ENCODE results near the gene ELL2.

ELL2 gene

DNA sequence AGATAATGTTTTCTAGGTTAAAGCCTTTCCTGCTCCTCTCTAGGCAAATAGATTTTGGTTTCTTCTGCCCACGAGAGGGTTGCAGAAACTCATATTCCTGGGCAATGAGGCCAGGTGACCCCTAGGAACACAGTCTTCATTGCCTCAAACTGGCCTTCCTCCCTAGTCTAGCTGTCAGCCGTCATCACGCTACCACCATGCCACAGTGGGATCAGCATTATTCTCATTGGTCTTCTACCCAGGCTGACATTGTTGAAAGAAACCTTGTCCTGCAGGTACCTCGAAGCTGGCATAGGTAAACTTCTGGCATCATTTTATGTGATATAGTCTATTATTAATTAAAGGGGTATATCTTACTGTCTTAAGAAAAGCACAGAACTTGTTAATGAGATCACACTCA, 51.1 kb downstream of the ELL2 start (continued):
- TF ChIP-seq CSDC2 (CRISPR knock-in tag; IDR thresholded peaks at IDR 0.05) (no peak), ZC3H10 (CRISPR knock-in tag; IDR thresholded peaks at IDR 0.05) (no peak)

- no peak for ATAC-seq
Measured at GRCh38 chr5:95909738-95910137, 51.9 kb downstream of the ELL2 start.

DNA sequence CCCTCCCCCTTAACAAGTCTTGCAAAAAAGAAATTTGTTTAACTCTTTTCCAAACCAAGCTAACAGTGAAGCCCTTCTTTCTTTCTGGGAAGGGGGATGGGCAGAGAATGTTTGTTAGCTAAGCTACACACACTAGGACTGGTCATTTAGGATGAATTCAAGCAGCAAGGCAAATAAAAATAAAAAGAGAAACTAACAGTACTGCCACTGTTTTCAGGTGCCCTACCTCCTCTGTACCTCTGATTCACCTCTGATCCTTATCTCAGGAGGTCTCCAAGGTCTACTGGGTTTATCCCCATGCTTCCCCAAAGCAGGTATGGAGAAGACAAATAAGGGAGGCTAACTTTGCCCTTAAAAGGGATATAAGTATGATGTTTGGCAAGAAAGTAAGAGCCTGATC, 52.9 kb downstream of the ELL2 start:
- no peak for ATAC-seq
- TF ChIP-seq OSR1 (CRISPR knock-in tag; IDR thresholded peaks at IDR 0.05) (no peak), CSDC2 (CRISPR knock-in tag; IDR thresholded peaks at IDR 0.05) (no peak), GLIS3 (CRISPR knock-in tag; IDR thresholded peaks at IDR 0.05) (no peak), RARB (CRISPR knock-in tag; IDR thresholded peaks at IDR 0.05) (no peak), CSRNP3 (CRISPR knock-in tag; IDR thresholded peaks at IDR 0.05) (no peak), ZC3H10 (CRISPR knock-in tag; IDR thresholded peaks at IDR 0.05) (no peak), ZNF565 (CRISPR knock-in tag; conservative IDR thresholded peaks at IDR 0.05; ENCODE audit: low read depth) (no peak), TOX (CRISPR knock-in tag; IDR thresholded peaks at IDR 0.05; ENCODE audit: borderline replicate concordance) (no peak)

More at GRCh38 chr5:95909738-95910137, 51.9 kb downstream of the ELL2 start:
- TF ChIP-seq ZFP3 (CRISPR knock-in tag; IDR thresholded peaks at IDR 0.05) (no peak), ARNTL (CRISPR knock-in tag; IDR thresholded peaks at IDR 0.05; ENCODE audit: borderline replicate concordance, low read depth) (no peak), TOX (CRISPR knock-in tag; IDR thresholded peaks at IDR 0.05; ENCODE audit: borderline replicate concordance) (no peak), ZC3H10 (CRISPR knock-in tag; IDR thresholded peaks at IDR 0.05) (no peak), SNAI2 (CRISPR knock-in tag; IDR thresholded peaks at IDR 0.05) (no peak), ZNF8 (CRISPR knock-in tag; IDR thresholded peaks at IDR 0.05) (no peak), ZNF565 (CRISPR knock-in tag; conservative IDR thresholded peaks at IDR 0.05; ENCODE audit: low read depth) (no peak), CSDC2 (CRISPR knock-in tag; IDR thresholded peaks at IDR 0.05) (no peak), CSRNP3 (CRISPR knock-in tag; IDR thresholded peaks at IDR 0.05) (no peak), PPARA (CRISPR knock-in tag; IDR thresholded peaks at IDR 0.05; ENCODE audit: borderline replicate concordance) (no peak), CREB5 (CRISPR knock-in tag; IDR thresholded peaks at IDR 0.05; ENCODE audit: low read depth) (no peak), ISL1 (CRISPR knock-in tag; IDR thresholded peaks at IDR 0.05) (no peak)
- TF ChIP-seq, protein P1, sequence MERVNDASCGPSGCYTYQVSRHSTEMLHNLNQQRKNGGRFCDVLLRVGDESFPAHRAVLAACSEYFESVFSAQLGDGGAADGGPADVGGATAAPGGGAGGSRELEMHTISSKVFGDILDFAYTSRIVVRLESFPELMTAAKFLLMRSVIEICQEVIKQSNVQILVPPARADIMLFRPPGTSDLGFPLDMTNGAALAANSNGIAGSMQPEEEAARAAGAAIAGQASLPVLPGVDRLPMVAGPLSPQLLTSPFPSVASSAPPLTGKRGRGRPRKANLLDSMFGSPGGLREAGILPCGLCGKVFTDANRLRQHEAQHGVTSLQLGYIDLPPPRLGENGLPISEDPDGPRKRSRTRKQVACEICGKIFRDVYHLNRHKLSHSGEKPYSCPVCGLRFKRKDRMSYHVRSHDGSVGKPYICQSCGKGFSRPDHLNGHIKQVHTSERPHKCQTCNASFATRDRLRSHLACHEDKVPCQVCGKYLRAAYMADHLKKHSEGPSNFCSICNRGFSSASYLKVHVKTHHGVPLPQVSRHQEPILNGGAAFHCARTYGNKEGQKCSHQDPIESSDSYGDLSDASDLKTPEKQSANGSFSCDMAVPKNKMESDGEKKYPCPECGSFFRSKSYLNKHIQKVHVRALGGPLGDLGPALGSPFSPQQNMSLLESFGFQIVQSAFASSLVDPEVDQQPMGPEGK (CRISPR knock-in tag; IDR thresholded peaks at IDR 0.05; ENCODE audit: borderline replicate concordance), result no peak

DNA sequence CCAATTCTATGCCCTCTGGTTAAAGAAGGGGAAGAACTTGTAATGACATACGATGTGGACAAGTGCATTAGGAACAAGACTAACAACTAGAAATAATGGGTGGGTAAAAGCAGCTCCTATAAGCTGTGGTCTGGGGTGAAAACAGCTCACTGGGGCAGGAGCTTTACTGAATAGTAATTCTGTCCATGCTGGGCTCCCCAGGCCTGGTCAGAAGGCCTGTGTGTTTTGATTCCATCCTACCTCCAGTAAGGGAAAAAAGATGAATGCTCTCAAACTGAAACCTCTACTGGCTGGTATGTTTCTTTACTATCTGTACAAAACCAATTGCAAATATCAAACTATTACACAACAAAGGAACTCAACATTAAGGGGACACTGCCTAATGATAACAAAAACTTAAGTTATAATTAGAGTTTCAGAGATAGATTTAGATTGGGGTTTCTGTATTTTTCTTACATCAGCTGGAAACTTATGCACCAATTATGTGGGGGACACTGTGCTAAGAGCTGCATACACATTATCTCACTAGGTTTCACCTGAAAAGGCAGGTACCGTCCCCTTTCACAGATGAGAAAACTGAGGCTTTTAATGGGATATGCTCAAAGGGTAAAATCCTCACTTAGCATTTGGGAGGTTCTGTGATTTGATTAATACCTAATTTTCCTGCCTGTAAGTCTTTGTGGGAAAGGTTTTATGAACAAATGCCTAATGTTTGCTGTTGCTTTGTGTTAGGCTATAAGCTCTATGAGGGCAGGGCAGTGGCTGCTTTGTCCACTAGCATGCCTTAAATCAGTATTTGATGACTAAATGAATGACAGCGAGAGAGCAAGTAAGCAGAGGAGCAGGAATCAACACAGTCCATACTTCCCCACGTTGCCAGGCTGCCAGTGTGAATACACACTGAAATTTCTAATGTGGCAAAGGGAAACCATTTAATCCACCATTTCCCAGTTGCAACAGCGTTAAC, 53.6 kb downstream of the ELL2 start:
- TF ChIP-seq, protein P2, sequence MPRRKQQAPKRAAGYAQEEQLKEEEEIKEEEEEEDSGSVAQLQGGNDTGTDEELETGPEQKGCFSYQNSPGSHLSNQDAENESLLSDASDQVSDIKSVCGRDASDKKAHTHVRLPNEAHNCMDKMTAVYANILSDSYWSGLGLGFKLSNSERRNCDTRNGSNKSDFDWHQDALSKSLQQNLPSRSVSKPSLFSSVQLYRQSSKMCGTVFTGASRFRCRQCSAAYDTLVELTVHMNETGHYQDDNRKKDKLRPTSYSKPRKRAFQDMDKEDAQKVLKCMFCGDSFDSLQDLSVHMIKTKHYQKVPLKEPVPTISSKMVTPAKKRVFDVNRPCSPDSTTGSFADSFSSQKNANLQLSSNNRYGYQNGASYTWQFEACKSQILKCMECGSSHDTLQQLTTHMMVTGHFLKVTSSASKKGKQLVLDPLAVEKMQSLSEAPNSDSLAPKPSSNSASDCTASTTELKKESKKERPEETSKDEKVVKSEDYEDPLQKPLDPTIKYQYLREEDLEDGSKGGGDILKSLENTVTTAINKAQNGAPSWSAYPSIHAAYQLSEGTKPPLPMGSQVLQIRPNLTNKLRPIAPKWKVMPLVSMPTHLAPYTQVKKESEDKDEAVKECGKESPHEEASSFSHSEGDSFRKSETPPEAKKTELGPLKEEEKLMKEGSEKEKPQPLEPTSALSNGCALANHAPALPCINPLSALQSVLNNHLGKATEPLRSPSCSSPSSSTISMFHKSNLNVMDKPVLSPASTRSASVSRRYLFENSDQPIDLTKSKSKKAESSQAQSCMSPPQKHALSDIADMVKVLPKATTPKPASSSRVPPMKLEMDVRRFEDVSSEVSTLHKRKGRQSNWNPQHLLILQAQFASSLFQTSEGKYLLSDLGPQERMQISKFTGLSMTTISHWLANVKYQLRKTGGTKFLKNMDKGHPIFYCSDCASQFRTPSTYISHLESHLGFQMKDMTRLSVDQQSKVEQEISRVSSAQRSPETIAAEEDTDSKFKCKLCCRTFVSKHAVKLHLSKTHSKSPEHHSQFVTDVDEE (CRISPR knock-in tag; IDR thresholded peaks at IDR 0.05), result no peak
- no peak for TF ChIP-seq ISL1 (CRISPR knock-in tag; IDR thresholded peaks at IDR 0.05)
- no peak for TF ChIP-seq OSR1 (CRISPR knock-in tag; IDR thresholded peaks at IDR 0.05)
- TF ChIP-seq TCF4 (CRISPR knock-in tag; IDR thresholded peaks at IDR 0.05; ENCODE audit: borderline replicate concordance), result no peak
- no peak for TF ChIP-seq CSRNP3 (CRISPR knock-in tag; IDR thresholded peaks at IDR 0.05)
- no peak for TF ChIP-seq CSDC2 (CRISPR knock-in tag; IDR thresholded peaks at IDR 0.05)
- TF ChIP-seq BACH2 (CRISPR knock-in tag; IDR thresholded peaks at IDR 0.05; ENCODE audit: borderline replicate concordance), result no peak
- no peak for TF ChIP-seq ZNF70 (CRISPR knock-in tag; IDR thresholded peaks at IDR 0.05)
- no peak for TF ChIP-seq ESRRG (CRISPR knock-in tag; IDR thresholded peaks at IDR 0.05)
- no peak for TF ChIP-seq ARNTL (CRISPR knock-in tag; IDR thresholded peaks at IDR 0.05; ENCODE audit: borderline replicate concordance, low read depth)
- no peak for TF ChIP-seq ZNF8 (CRISPR knock-in tag; IDR thresholded peaks at IDR 0.05)
- TF ChIP-seq GLIS3 (CRISPR knock-in tag; IDR thresholded peaks at IDR 0.05), result no peak
- no peak for TF ChIP-seq ZFP30 (CRISPR knock-in tag; IDR thresholded peaks at IDR 0.05)
- ATAC-seq, result no peak
